PFSK-1 (cell line): ENCODE results near the gene CELA2B.

Source experiments
- FOXP2 ChIP-seq: optimal IDR thresholded peaks from 2 replicates; pipeline ENCODE3; 2011; ENCODE audit warnings: borderline replicate concordance, control low read depth, inconsistent platforms; ENCODE audit not compliant: insufficient read depth; ENCODE audit errors: extremely low read length, extremely low read depth
- POLR2AphosphoS5 ChIP-seq: IDR thresholded peaks from 2 replicates; pipeline ENCODE4 v1.6.1; 2012; ENCODE audit warnings: low read depth, mild to moderate bottlenecking, control low read depth, low read length, moderate library complexity
- SIN3A ChIP-seq: IDR thresholded peaks from 2 replicates; pipeline ENCODE4 v1.6.1; 2012; ENCODE audit warnings: mild to moderate bottlenecking, low read length, moderate library complexity, borderline replicate concordance; ENCODE audit not compliant: insufficient read depth
- TAF1 ChIP-seq: IDR thresholded peaks from 2 replicates; pipeline ENCODE4 v1.6.1; 2012; ENCODE audit warnings: low read length, control low read depth, borderline replicate concordance; ENCODE audit not compliant: insufficient read depth
- TF ChIP-seq, protein P1 (sequence below), 2 experiments: IDR thresholded peaks; 2 replicates each; pipeline versions ENCODE4 v1.6.1 to v1.8.0; 2011 to 2012; ENCODE audit warnings: low read depth in 2 of 2, low read length in 2 of 2, control low read depth in 1 of 2, inconsistent platforms in 1 of 2, mild to moderate bottlenecking in 1 of 2, moderate library complexity in 1 of 2; ENCODE audit not compliant: insufficient read depth in 1 of 2

Gene CELA2B

DNA sequence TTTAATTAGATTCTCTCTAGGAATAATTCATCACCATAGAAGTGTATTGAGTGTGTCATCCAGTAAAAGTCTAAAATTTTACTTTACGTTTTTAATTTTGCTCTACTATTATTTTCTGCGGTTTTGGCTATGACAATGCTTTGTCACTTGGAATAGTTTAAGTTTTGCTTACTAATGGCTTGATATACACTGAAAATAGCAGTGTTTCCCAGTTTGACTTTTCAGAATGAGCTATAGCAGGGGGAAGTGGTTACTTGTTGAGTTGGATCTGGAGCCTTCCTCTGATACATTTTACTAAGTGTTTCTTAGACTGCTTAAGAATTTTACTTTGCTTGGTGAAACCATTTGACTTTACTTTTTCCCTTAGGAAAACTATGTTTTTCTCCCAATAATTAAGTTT, 55.8 kb downstream of the CELA2B start:
- TF ChIP-seq, protein P1, sequence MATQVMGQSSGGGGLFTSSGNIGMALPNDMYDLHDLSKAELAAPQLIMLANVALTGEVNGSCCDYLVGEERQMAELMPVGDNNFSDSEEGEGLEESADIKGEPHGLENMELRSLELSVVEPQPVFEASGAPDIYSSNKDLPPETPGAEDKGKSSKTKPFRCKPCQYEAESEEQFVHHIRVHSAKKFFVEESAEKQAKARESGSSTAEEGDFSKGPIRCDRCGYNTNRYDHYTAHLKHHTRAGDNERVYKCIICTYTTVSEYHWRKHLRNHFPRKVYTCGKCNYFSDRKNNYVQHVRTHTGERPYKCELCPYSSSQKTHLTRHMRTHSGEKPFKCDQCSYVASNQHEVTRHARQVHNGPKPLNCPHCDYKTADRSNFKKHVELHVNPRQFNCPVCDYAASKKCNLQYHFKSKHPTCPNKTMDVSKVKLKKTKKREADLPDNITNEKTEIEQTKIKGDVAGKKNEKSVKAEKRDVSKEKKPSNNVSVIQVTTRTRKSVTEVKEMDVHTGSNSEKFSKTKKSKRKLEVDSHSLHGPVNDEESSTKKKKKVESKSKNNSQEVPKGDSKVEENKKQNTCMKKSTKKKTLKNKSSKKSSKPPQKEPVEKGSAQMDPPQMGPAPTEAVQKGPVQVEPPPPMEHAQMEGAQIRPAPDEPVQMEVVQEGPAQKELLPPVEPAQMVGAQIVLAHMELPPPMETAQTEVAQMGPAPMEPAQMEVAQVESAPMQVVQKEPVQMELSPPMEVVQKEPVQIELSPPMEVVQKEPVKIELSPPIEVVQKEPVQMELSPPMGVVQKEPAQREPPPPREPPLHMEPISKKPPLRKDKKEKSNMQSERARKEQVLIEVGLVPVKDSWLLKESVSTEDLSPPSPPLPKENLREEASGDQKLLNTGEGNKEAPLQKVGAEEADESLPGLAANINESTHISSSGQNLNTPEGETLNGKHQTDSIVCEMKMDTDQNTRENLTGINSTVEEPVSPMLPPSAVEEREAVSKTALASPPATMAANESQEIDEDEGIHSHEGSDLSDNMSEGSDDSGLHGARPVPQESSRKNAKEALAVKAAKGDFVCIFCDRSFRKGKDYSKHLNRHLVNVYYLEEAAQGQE (IDR thresholded peaks at IDR 0.05; ENCODE audit: insufficient read depth in 1 of 2, low read depth in 2 of 2, low read length in 2 of 2) = no peak
- no peak for TF ChIP-seq POLR2AphosphoS5
- no peak for TF ChIP-seq SIN3A
- no peak for TF ChIP-seq FOXP2
- no peak for TF ChIP-seq TAF1

DNA sequence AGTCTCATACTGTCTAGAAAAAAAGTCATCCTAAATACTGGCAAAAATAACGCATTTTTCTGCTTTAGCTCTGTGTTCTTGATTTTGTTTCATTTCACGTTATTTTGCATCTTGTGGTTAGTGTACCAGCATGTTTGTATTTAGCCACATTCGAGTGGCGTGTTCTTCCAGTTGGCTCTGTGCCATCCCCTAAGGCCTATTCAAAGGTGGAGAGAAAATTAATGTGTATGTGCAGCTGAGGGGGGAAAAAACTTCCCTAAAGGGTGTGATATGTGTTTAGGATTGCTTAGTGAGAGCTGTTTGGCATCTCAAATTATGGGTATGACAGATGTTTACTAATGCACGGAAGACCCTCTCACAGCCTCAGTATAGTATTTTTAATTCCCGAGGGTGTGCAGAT, 62.9 kb downstream of the CELA2B start:
- TF ChIP-seq FOXP2 = no peak

DNA sequence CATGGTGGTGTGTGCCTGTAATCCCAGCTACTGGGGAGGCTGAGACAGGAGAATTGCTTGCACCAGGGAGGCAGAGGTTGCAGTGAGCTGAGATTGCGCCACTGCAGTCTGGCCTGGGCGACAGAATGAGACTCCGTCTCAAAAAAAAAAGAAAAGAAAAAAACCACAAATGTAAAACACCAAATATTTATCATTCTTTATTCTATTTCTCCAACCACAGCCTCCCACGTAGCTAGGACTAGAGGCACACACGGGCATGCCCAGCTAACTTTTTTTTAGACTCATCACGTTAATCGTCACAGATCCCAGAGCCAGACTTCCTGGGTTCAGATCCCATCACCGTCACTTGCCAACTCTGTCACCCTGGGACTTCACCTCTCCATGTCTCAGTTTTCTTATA, 64.3 kb downstream of the CELA2B start:
- TF ChIP-seq FOXP2 (no peak), POLR2AphosphoS5 (no peak), TAF1 (no peak), SIN3A (no peak)
- TF ChIP-seq, protein P1 (IDR thresholded peaks at IDR 0.05; ENCODE audit: insufficient read depth in 1 of 2, low read depth in 2 of 2, low read length in 2 of 2) = no peak
